Neural cell (in vitro differentiated cells): ENCODE data around the gene NATD1.

Experiments used
- EP300 ChIP-seq: fragments of 450-650 bp; conservative IDR thresholded peaks from 2 replicates; pipeline ENCODE4 v1.6.1; 2014; ENCODE audit warnings: antibody characterized with exemption, mild to moderate bottlenecking, moderate library complexity; ENCODE audit not compliant: poor library complexity, severe bottlenecking
- EZH2 ChIP-seq: fragments of 200-600, 300-800 bp; shearing (Covaris generic), sonication (generic); IDR thresholded peaks from 2 replicates; pipeline ENCODE4 v1.6.1; 2014; ENCODE audit warnings: antibody characterized with exemption, low read length, borderline replicate concordance, mild to moderate bottlenecking; ENCODE audit not compliant: insufficient read depth, poor library complexity, severe bottlenecking
- MXI1 ChIP-seq: fragments of 450-650 bp; conservative IDR thresholded peaks from 2 replicates; pipeline ENCODE4 v1.6.1; 2014; ENCODE audit warnings: antibody characterized with exemption, mild to moderate bottlenecking; ENCODE audit not compliant: poor library complexity, severe bottlenecking
- POLR2AphosphoS5 ChIP-seq: IDR thresholded peaks from 2 replicates; pipeline ENCODE4 v1.6.1; 2012
- RAD21 ChIP-seq: fragments of 450-650 bp; conservative IDR thresholded peaks from 2 replicates; pipeline ENCODE4 v1.6.1; 2014; ENCODE audit warnings: antibody characterized with exemption, mild to moderate bottlenecking, moderate library complexity
- SMC3 ChIP-seq: fragments of 450-650 bp; conservative IDR thresholded peaks from 2 replicates; pipeline ENCODE4 v1.6.1; 2014; ENCODE audit warnings: antibody characterized with exemption, mild to moderate bottlenecking, moderate library complexity; ENCODE audit not compliant: poor library complexity
- TAF1 ChIP-seq: IDR thresholded peaks from 2 replicates; pipeline ENCODE4 v1.6.1; 2012; ENCODE audit warnings: low read depth
- TF ChIP-seq, protein P1 (sequence below): fragments of 450-650 bp; IDR thresholded peaks from 2 replicates; pipeline ENCODE4 v1.5.1; 2014; ENCODE audit warnings: antibody characterized with exemption, mild to moderate bottlenecking, moderate library complexity; ENCODE audit not compliant: poor library complexity, severe bottlenecking

- TF ChIP-seq, protein P1, sequence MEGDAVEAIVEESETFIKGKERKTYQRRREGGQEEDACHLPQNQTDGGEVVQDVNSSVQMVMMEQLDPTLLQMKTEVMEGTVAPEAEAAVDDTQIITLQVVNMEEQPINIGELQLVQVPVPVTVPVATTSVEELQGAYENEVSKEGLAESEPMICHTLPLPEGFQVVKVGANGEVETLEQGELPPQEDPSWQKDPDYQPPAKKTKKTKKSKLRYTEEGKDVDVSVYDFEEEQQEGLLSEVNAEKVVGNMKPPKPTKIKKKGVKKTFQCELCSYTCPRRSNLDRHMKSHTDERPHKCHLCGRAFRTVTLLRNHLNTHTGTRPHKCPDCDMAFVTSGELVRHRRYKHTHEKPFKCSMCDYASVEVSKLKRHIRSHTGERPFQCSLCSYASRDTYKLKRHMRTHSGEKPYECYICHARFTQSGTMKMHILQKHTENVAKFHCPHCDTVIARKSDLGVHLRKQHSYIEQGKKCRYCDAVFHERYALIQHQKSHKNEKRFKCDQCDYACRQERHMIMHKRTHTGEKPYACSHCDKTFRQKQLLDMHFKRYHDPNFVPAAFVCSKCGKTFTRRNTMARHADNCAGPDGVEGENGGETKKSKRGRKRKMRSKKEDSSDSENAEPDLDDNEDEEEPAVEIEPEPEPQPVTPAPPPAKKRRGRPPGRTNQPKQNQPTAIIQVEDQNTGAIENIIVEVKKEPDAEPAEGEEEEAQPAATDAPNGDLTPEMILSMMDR: no peak
- TF ChIP-seq EP300: no peak
- no peak for TF ChIP-seq RAD21
- TF ChIP-seq TAF1: no peak
- no peak for TF ChIP-seq POLR2AphosphoS5
- TF ChIP-seq EZH2: no peak
- no peak for TF ChIP-seq MXI1
- TF ChIP-seq SMC3: no peak
Measured at GRCh38 chr17:21277332-21277731, 24.1 kb upstream of the NATD1 start.
